Measurements from ENCODE around the gene AUP1.

DNA sequence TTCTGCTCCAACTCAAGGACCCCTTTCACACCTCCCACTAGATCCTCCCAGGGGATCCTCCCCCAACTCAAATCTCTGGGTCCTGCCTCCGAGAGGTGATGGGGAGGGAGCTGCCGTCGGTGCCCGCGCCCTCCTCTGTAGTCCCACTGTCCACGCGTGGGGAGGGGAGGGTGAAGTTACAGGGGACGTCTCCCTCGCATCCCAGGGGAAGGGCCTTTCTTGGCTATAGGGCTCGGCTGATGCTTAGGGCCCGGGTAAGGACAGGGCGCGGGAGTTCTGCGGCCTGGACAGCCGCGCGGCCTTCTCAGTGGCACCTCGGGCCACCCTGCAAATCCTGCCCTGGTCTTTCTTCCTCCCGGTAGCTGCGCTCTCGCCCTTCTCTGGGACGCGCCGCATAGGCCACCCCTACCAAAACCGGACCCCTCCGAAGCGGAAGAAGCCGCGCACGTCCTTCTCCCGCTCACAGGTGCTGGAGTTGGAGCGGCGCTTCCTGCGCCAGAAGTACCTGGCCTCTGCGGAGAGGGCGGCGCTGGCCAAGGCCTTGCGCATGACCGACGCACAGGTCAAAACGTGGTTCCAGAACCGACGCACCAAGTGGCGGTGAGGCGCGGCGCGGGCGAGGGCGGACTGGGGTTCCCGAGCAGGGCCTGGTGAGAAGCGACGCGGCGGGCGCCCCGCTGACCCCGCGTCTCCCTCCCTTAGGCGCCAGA is 14.1 kb downstream of the AUP1 start:
- TF ChIP-seq POLR2A (IDR thresholded peaks at IDR 0.05) (no peak), EP300 (IDR thresholded peaks at IDR 0.05) (no peak), POLR2AphosphoS5 (IDR thresholded peaks at IDR 0.05) (no peak)
- TF ChIP-seq, protein P1, sequence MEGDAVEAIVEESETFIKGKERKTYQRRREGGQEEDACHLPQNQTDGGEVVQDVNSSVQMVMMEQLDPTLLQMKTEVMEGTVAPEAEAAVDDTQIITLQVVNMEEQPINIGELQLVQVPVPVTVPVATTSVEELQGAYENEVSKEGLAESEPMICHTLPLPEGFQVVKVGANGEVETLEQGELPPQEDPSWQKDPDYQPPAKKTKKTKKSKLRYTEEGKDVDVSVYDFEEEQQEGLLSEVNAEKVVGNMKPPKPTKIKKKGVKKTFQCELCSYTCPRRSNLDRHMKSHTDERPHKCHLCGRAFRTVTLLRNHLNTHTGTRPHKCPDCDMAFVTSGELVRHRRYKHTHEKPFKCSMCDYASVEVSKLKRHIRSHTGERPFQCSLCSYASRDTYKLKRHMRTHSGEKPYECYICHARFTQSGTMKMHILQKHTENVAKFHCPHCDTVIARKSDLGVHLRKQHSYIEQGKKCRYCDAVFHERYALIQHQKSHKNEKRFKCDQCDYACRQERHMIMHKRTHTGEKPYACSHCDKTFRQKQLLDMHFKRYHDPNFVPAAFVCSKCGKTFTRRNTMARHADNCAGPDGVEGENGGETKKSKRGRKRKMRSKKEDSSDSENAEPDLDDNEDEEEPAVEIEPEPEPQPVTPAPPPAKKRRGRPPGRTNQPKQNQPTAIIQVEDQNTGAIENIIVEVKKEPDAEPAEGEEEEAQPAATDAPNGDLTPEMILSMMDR (IDR thresholded peaks at IDR 0.05) = no peak
